ENCODE data around the gene BTBD9.

Gene BTBD9

DNA sequence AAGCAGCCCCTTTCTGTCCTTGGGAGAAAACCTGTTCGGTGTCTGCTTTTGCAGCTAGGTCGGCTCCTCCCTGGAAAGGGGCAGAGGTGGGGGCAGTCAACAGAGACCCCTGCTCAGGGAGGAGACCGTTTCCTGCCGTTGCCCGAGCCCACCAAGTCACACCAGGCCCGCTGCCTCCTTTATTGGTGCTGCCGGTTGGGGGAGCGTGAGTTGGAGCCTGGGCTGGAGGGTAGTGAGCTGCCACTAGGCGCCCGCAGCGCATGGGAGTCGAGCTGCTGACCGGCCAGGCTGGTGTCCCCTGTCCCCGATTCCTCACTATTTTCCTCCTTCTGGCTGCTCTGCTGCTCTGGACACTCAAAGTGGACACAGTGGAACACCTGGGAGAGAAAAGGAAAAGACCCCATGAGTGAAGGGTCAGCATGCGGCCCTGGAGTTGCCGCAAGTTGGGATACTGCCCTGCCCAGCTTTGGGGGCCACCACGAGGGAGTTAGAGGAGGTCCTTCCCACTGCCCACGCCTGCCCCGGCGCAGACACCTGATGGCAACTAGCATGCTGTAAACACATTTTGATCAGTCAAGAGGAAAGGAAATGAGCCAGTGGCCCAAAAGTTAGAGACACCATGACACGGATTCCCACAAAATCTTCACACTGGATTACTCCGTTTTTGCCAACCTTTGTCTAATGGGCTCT lies 464.8 kb downstream of the BTBD9 start:
- TF ChIP-seq, protein P1, sequence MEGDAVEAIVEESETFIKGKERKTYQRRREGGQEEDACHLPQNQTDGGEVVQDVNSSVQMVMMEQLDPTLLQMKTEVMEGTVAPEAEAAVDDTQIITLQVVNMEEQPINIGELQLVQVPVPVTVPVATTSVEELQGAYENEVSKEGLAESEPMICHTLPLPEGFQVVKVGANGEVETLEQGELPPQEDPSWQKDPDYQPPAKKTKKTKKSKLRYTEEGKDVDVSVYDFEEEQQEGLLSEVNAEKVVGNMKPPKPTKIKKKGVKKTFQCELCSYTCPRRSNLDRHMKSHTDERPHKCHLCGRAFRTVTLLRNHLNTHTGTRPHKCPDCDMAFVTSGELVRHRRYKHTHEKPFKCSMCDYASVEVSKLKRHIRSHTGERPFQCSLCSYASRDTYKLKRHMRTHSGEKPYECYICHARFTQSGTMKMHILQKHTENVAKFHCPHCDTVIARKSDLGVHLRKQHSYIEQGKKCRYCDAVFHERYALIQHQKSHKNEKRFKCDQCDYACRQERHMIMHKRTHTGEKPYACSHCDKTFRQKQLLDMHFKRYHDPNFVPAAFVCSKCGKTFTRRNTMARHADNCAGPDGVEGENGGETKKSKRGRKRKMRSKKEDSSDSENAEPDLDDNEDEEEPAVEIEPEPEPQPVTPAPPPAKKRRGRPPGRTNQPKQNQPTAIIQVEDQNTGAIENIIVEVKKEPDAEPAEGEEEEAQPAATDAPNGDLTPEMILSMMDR (IDR thresholded peaks at IDR 0.05) = no peak
- H3K79me2 ChIP-seq = no peaks in the 10 kb centered on the region
- no peaks in the 10 kb centered on the region for H3K4me1 ChIP-seq
- no peak overlapping the region for H3K9ac ChIP-seq
- no peak overlapping the region for H3K27ac ChIP-seq
- H3K9me3 ChIP-seq (ENCODE audit: control insufficient read depth, low read length) = no peaks in the 10 kb centered on the region
- H3K36me3 ChIP-seq (ENCODE audit: control insufficient read depth, insufficient read depth, low read length) = no peaks in the 10 kb centered on the region
- no peak overlapping the region for H2AFZ ChIP-seq
- H3K4me2 ChIP-seq (ENCODE audit: low read length) = no peak overlapping the region
- H3K4me3 ChIP-seq (ENCODE audit: low read depth, low read length) = no peak overlapping the region
- H3K27me3 ChIP-seq (ENCODE audit: control insufficient read depth, insufficient read depth, low read length) = no peaks in the 10 kb centered on the region

DNA sequence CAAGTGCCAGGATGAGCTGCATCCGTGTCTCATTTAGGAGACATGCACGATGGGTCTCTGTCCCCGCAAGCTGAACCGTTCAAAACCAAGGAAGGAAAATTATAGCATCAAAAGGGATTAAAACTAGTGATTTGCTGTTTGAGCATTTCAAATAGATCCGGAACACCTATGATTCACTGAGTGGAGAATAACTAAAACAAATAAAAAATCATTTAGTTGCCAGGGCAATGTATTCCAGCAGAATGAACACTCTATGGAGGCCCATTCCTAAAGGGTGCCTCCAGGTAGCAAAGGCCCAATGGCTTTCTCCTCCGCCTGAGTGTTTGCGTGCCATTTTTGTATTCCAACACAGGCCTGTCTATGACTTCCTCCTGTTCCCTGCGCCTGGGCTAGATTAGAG lies 465.4 kb downstream of the BTBD9 start:
- H3K4me3 ChIP-seq (ENCODE audit: low read depth, low read length) = no peak overlapping the region
- H3K9ac ChIP-seq = no peak overlapping the region
- H3K79me2 ChIP-seq = no peaks in the 10 kb centered on the region
- no peaks in the 10 kb centered on the region for H3K4me1 ChIP-seq
- H3K36me3 ChIP-seq (ENCODE audit: control insufficient read depth, insufficient read depth, low read length) = no peaks in the 10 kb centered on the region
- H3K27ac ChIP-seq = no peak overlapping the region
- H2AFZ ChIP-seq = no peak overlapping the region
- TF ChIP-seq, protein P1 (IDR thresholded peaks at IDR 0.05) = no peak
- H3K27me3 ChIP-seq (ENCODE audit: control insufficient read depth, insufficient read depth, low read length) = no peaks in the 10 kb centered on the region
- H3K4me2 ChIP-seq (ENCODE audit: low read length) = no peak overlapping the region
- no peaks in the 10 kb centered on the region for H3K9me3 ChIP-seq (ENCODE audit: control insufficient read depth, low read length)

DNA sequence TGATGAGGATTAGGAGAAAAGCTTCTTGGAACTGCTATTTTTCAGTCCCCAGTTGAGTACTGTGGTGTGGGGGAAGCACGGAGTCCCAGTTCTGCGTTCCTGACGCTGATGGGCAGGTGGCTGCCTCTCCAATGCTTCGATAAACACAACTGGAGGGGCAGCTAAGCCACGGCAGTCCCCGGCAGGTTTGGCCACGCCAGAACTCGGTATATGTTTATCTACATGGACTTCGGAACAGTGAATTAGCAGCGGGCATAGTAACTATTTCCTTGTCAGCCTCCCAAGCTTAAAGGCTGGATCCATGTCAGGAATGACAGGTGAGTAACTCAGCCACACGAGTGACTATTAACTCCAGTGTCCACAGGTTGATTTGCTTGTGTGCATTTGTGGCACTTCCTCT lies 465.8 kb downstream of the BTBD9 start:
- TF ChIP-seq, protein P1 (IDR thresholded peaks at IDR 0.05) = no peak
- Histone ChIP-seq H3K9me3 (ENCODE audit: control insufficient read depth, low read length) (no peaks in the 10 kb centered on the region), H3K4me2 (ENCODE audit: low read length) (no peak overlapping the region), H3K79me2 (no peaks in the 10 kb centered on the region), H3K4me3 (ENCODE audit: low read depth, low read length) (no peak overlapping the region), H2AFZ (no peak overlapping the region), H3K36me3 (ENCODE audit: control insufficient read depth, insufficient read depth, low read length) (no peaks in the 10 kb centered on the region), H3K9ac (no peak overlapping the region), H3K27me3 (ENCODE audit: control insufficient read depth, insufficient read depth, low read length) (no peaks in the 10 kb centered on the region), H3K27ac (no peak overlapping the region), H3K4me1 (no peaks in the 10 kb centered on the region)

DNA sequence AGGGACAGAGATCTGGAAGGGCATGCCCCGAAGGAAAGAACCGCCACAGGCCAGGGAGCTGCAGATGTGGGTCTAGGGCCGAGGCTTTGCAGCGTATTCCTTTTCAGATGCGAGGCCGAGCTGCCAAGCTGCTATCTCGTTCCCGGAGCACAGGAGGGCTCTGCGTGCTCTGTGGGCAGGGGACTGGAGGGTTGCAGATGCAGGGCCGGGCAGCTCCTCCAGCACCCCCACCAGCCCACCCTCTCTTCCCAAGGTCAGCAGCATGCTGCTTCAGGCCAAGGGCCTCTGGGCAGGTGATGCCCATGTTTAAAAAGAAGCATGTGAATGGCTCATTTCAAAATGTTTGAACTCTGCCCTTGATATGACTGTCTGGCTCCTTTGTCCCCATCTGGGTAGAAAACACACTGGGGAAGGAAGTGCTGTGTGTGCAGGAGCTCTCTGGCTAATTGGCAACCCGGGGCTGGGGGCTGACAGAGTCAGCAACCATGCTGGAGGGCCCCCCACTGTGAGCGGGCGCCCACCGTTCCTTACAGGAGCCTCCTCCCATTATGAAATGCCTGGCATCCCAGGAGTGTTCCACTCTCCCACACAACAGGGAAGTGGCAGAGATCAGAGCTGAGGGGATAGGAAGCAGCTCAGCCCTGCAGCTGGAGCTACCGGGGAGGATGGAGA lies 466.9 kb downstream of the BTBD9 start:
- H3K27me3 ChIP-seq (ENCODE audit: control insufficient read depth, insufficient read depth, low read length) = no peaks in the 10 kb centered on the region
- H3K9ac ChIP-seq = no peak overlapping the region
- no peaks in the 10 kb centered on the region for H3K79me2 ChIP-seq
- no peaks in the 10 kb centered on the region for H3K9me3 ChIP-seq (ENCODE audit: control insufficient read depth, low read length)
- TF ChIP-seq, protein P1 (IDR thresholded peaks at IDR 0.05) = no peak
- no peaks in the 10 kb centered on the region for H3K4me1 ChIP-seq
- no peak overlapping the region for H3K4me2 ChIP-seq (ENCODE audit: low read length)
- H3K27ac ChIP-seq = no peak overlapping the region
- H3K36me3 ChIP-seq (ENCODE audit: control insufficient read depth, insufficient read depth, low read length) = no peaks in the 10 kb centered on the region
- no peak overlapping the region for H3K4me3 ChIP-seq (ENCODE audit: low read depth, low read length)
- no peak overlapping the region for H2AFZ ChIP-seq

Data from parathyroid adenoma (tissue), 2 donors.